Ishikawa (cell line): ENCODE results near the gene CPT1C.

Experiments used
- RAD21 ChIP-seq: IDR thresholded peaks from 2 replicates; pipeline ENCODE4 v1.6.1; 2012; ENCODE audit warnings: low read depth
- TAF1 ChIP-seq: IDR thresholded peaks from 2 replicates; pipeline ENCODE4 v1.6.1; 2012; ENCODE audit warnings: low read depth, mild to moderate bottlenecking
- TCF12 ChIP-seq: IDR thresholded peaks from 2 replicates; pipeline ENCODE4 v1.6.1; 2012; ENCODE audit warnings: low read depth

GRCh38 chr19:49712397-49712859 is 21.5 kb downstream of the CPT1C start:
- TF ChIP-seq TAF1 (no peak), TCF12 (no peak), RAD21 (no peak)
